Measurements from ENCODE around the gene MGMT.

- TF ChIP-seq ZNF331 (CRISPR knock-in tag; IDR thresholded peaks at IDR 0.05; ENCODE audit: low read depth): no peak
- no peak for TF ChIP-seq CTCF (conservative IDR thresholded peaks at IDR 0.05; ENCODE audit: low read depth in 2 of 2)
- no peak for TF ChIP-seq POLR2AphosphoS5 (IDR thresholded peaks at IDR 0.05; ENCODE audit: low read depth)
- TF ChIP-seq EZH2phosphoT487 (IDR thresholded peaks at IDR 0.05; ENCODE audit: unreplicated experiment): no peak
- TF ChIP-seq EZH2 (IDR thresholded peaks at IDR 0.05; ENCODE audit: low read depth, unreplicated experiment): no peak
Observed at GRCh38 chr10:129693382-129693781, 226.3 kb downstream of the MGMT start.
